LHCN-M2 (cell line): Measurements from ENCODE around the gene ENTR1. TPM values are rescaled to one million over a fixed set of nuclear protein-coding genes. Genes with fewer than 3 reads are reported as not detected.

Source experiments
- DNase-seq: peaks from one replicate; pipeline ENCODE4 v3.0.0-alpha.2; 2012; ENCODE audit warnings: low read depth
- polyA plus RNA-seq: library from polyadenylated mRNA; unstranded; fragments of >200 nt; gene quantifications from one replicate; pipeline ENCODE4 v1.2.1, GENCODE V29; 2012; ENCODE audit warnings: missing spikeins
- total RNA-seq: library from RNA; depleted of rRNA; stranded (reverse); fragments of >200 nt; gene quantifications from 2 replicates; pipeline ENCODE4 v1.2.3, GENCODE V29; 2014; rRNA removed

The ENTR1 gene
- 66.4 and 66.5 TPM in 2 replicates for total RNA-seq
- polyA plus RNA-seq, result 33.7 TPM

GRCh38 chr9:136410500-136411287 is at the start of gene ENTR1, which contains the start of gene PMPCA:
Gene ENTR1 (minus strand): TSS chr9:136410614. CDS start chr9:136410397, 217 bp downstream.
Gene PMPCA (plus strand): TSS chr9:136410658. CDS start chr9:136410669, 11 bp downstream.
- peak; percentile 79 for DNase-seq

GRCh38 chr9:136459425-136459824 is 49.0 kb upstream of the ENTR1 start:
- no peak for DNase-seq

GRCh38 chr9:136457326-136457725 is 46.9 kb upstream of the ENTR1 start:
- DNase-seq, result no peak

GRCh38 chr9:136456258-136456657 is 45.8 kb upstream of the ENTR1 start:
- DNase-seq, result no peak

GRCh38 chr9:136455043-136456002 is 44.9 kb upstream of the ENTR1 start:
- DNase-seq, result no peak

- no peak for DNase-seq
Measured at GRCh38 chr9:136454026-136454796, 43.8 kb upstream of the ENTR1 start.

- DNase-seq, result no peak
Measured at GRCh38 chr9:136453326-136453725, 42.9 kb upstream of the ENTR1 start.

GRCh38 chr9:136451221-136451877 is 40.9 kb upstream of the ENTR1 start:
- no peak for DNase-seq

GRCh38 chr9:136448655-136449054 is 38.2 kb upstream of the ENTR1 start:
- no peak for DNase-seq

GRCh38 chr9:136447173-136447778 is 36.9 kb upstream of the ENTR1 start:
- no peak for DNase-seq

GRCh38 chr9:136445799-136446198 is 35.4 kb upstream of the ENTR1 start:
- DNase-seq, result no peak

GRCh38 chr9:136444102-136444501 is 33.7 kb upstream of the ENTR1 start:
- no peak for DNase-seq

- no peak for DNase-seq
Measured at GRCh38 chr9:136443687-136444086, 33.3 kb upstream of the ENTR1 start.

- no peak for DNase-seq
Measured at GRCh38 chr9:136443087-136443486, 32.7 kb upstream of the ENTR1 start.

- DNase-seq, result no peak
Measured at GRCh38 chr9:136442265-136442664, 31.9 kb upstream of the ENTR1 start.

- DNase-seq, result no peak
Measured at GRCh38 chr9:136441681-136442245, 31.3 kb upstream of the ENTR1 start.

GRCh38 chr9:136441191-136441680 is 30.8 kb upstream of the ENTR1 start:
- no peak for DNase-seq

GRCh38 chr9:136439481-136440408 is 29.3 kb upstream of the ENTR1 start, which contains the start of gene INPP5E:
Gene INPP5E (minus strand): TSS chr9:136439845. CDS start chr9:136439419, 426 bp downstream.
- peak; percentile 59 for DNase-seq
